ENCODE data around the gene TOP3B.
"Not testable (repeated sequence)": the region's sequence is repeated elsewhere in the genome, so short reads cannot be mapped to it uniquely, and the experiment has no call there.

The TOP3B gene

DNA sequence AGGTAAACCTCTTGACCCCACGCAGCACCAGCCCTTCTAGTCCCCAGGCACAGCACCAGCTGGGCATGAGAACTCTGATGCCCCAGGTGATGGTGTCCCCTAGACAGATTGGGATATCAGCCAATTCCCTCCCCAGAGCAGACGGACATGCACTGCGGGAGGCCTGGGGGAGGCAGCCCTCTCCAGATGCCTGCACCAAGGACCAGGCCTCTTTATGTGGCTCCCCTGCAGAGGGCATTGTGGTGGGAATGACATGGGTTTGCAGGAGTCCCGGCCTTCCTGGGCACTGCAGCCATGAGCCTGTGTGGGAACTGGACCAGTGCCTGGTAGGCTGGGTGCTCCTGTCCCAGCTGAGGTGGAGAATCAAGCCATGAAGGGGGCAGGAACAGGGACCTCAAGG, 55.9 kb downstream of the TOP3B start:
- DNase-seq (ENCODE audit: low spot score) = no peak

DNA sequence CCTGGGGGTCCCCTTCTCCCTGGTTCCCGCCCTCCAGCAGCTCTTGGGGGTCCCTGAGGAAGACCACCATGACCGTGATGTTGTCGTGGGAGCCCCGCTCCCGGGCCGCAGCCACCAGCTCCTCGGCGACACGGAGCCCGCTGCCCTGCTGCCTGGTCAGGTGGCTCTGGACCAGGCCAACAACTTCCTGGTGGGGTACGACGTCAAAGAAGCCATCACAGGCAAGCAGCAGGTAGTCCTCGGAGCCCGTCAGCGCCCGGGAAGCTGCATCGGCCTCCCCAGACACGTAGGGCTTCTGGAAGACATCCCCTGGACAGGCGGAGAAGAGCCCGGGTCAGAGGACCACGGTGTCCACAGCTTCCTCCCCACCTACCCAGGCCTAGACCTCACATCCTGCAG, 59.4 kb downstream of the TOP3B start:
- DNase-seq (ENCODE audit: low spot score) = no peak

DNA sequence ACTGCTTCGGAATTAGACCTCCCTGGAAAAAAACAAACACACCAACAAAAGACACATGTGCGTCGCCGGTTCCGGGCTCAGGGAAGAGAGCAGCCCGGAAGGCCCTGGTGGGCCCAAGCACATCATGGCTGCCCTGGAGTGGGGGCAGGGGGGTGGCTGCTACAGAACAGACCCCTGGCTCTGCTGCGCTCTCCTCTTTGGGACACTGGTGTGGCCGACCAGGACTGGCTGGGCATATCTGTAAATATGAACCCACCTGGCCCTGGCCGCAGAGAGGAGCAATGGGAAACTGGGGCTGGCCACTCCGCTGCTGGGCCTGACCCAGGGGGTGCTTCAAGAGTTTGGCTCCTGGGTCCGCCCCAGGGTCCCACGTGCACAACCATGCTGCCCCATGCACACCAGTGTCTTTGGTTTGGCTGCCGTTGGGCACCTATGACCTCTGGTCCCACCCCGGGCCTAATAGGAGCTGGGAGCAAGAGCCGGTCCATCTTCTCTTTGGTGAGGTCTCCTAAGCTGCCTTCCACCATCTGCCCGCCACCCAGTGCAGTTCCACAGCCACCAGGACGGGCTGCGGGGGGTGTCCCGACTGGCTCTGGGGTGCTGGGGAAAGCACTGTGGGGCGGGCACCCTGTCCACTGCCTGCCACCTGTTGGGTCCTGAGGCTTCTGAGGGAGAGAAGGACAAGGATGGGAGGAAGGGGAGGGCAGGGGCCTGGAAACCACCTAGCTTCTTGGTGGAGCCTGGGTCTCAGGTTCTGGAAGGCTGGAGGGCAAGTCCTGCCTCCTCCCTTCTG, 60.0 kb downstream of the TOP3B start:
- DNase-seq (ENCODE audit: low spot score) = no peak

DNA sequence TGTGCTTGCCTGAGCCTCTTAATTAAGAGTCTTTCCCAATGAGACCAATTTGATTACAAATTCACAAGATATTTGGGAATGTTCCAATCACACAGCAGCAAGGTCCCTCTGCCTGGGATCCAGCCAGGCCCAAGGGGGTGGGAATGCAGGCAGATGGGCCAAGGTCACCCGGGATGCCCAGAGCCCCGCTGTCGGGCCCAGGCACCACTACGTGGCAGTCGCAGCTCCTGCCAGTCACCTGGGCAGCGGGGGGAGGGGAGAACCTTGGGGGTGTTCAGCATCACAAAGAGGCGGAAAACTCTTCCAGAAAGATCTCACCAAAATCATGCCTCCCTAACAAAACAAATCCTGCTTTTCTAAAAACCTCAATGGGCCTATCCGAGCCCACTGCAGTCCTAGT, 60.9 kb downstream of the TOP3B start:
- DNase-seq (ENCODE audit: low spot score) = no peak

DNA sequence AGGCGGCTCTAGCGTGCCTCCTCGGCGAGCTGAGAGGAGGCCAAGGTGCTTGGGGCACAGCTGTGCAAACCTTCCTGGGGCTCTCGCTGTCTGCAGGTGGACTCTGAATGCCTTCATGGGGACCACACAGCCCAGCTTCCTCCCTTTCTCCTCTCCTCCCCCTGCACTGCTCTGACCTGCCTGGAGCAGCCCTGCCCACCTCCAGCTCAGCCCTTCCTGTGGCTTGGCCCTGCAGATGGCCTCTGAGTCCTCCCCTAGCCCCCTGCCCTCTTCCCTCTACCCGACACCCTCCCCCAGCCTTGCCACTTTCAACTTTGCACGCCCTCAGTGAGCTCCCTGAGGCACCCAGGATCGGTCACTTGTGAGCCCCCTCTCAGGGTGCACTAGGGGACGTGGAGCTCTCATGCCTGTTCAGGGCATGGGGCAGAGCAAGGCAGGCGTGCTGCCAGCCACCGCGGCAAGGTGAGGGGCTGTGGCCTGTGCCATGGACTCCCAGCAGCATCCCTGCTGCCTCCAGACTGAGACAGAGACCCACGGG, 61.3 kb downstream of the TOP3B start:
- DNase-seq (ENCODE audit: low spot score) = no peak

DNA sequence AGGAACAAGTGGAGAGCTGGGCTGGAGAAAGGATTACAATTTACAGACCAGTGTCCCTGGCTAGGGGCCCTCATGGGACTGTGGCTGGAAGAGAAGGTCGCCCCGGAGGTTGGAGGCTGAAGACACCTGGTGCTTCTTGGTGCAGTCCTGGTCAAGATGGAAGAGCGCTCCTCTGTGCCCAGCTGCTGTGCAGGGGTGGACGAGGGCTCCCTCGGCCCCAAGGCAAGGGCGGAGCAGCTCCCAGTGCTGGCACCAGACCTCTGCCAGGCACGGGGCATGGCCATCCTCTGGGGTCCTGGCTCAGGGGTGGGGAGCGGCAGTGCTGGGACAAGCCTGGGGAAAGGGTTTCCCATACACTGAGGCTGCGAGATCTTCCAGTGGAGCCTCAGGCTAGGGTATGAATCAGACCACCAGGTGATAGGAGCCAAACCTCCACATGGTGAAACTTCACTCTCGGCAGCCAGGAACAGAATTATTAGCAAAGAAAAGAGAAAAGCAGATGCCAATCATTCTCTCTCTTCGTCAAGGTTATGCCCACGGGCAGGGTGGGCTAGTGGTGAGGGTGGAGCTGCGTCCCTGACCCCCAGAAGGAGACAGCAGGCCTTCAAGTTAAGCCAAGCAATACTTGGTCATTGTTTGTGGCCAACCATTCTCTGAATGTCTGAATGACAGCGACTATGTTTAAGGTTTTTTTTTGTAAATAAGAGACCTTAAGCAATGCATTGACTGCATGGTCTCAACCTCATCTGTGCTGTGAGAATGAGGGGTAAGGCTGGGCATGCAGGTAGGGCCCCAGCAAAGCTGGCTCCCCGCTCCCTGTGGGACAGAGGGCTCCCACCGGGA, 62.0 kb downstream of the TOP3B start:
- no peak for DNase-seq (ENCODE audit: low spot score)

DNA sequence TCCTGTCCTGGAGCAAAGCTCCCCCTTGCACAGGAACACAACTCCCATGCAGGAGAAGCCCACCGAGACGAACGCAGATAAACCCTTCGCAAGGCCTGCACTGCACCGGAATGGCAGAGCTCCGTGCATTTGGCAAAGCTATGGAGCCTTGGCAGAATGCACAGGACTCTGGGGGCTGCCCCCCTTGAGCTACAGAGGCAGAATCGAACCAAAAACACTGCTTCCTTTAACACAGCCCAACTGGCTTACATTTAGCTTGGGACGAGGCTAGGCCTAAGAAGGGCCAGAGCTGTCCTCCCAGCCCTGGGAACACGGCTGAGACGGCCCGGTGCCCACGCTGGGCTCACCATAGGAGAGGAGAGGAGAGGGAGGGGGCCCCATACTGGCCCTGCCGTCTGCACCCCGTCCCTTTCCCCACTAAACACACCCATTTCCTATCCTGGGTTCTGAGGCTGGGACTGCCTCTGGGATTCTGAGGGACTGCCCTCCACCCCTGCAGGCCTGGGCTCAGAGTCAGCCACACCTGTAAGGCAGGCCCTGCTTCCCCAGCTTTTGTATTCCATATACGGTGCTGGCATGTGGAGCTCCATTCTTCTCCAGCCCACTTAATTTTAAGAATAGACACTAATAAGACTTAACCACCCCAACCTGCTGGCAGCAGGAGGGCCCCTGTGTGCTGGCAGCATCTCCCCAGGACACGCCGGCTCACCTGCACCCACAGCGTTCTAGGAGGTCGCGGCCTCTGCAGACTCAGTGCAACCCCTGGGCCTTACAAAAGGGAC, 62.9 kb downstream of the TOP3B start:
- DNase-seq (ENCODE audit: low spot score) = no peak

DNA sequence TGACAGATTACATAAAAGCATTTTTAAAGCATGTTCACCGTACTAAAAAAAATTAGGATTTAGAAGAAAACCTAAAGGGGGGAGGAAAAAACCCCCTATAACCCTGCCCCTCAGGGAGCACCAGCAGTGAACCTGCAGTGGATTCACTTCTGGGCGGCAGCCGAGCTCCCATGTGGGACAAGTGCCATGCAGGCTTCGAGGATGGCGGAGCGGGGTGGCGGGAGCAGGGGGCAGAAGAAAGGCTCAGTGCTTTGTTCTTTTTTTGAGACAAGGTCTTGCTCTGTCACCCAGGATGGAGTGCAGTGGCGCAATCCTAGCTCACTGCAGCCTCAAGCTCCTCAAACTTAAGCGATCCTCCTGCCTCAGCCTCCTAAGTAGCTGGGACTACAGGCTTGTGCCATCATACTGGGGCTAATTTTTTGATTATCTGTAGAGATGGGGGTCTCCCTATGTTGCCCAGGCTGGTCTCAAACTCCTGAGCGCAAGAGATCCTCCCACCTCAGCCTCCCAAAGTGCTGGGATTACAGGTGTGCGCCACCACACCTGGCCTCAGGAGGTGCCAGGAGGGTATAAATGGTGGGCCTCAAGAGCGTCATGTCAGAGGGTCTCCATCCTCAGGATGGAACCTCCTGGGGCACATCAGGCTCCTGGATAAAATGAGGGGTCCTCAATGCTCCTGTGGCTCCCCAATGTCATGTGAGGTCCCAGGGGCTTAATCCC, 64.0 kb downstream of the TOP3B start:
- DNase-seq (ENCODE audit: low spot score) = no peak

DNA sequence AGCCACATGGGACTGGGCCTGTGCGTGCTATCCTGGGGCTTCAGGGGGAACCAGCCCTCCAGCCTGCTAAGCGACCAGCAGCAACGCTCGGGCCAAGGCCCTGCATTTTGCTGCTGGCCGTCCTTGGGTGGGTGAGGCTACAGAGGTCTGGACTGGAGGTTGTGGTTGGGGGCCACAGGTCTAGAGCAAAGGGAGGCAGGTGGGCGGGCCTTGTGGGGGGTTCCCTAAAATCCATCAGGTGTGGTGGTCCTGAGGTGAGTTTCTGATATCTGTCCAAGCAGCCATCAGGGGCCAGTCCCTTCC, 64.7 kb downstream of the TOP3B start:
- no peak for DNase-seq (ENCODE audit: low spot score)

DNA sequence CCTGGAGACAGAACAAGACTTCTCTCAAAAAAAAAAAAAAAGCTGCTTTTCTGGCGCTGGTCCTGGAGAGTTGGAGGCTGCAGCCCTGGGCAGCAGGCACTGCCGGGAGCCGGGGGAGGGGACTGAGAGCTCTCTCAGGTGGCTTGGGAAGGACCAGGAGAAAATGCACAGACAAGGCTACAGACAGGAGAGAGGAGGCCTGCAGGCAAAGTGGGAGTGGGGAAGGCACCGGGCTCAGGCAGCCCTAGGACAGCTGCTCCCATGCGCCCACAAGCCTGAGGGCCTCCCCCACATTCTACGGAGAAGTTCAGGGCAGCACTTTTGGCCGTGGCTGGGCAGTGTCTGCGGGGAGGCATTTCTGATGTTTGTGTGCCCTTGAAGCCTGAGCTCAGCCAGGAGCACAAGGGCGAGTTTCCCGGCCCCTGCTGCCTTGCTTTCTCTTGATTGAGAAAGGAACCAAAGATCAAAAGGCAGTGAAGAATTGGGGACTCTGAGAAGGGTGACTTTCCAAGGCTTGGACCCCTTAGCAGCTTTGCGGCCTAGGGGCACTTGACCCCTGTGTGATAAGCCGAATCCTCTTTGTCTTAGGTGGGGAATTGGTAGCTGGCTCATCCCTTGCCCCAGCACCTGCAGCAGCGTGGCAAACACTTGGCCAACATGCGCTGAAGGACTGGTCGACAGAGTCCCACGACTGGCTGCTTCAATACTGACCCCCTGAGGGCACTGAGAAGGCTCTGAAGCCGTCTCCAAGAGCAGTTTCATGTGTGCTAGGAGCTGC, 65.2 kb downstream of the TOP3B start:
- DNase-seq (ENCODE audit: low spot score) = no peak

DNA sequence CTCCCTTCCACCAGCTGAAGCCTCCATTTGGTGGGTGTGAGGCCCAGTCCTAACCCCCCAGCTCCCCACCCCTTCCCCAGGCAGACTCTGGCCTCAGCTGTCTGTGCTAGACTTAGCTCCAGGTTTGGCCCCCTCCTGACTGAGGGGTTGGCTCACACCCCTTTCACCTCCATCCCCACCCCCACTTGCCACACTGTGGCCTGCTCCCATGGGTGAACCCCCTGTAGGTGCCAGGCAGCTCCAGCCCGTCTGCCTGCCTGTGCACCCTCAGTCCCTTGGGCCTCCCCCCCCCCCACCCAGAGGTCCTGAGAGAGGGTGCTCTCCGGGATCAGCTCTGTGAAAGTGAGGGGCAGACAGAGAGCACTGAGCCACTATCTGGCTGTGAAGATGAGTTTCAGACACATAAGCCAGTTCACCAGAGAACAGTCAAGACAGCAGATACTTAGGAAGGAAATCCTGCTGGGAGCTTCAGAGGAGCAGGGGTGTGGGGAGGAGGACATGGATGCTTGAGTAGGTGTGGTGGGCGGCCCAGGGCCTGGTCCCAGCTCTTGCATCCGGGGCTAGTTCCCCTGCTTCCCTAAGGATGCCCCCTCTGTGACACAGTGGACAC, 66.2 kb downstream of the TOP3B start:
- DNase-seq (ENCODE audit: low spot score) = no peak

DNA sequence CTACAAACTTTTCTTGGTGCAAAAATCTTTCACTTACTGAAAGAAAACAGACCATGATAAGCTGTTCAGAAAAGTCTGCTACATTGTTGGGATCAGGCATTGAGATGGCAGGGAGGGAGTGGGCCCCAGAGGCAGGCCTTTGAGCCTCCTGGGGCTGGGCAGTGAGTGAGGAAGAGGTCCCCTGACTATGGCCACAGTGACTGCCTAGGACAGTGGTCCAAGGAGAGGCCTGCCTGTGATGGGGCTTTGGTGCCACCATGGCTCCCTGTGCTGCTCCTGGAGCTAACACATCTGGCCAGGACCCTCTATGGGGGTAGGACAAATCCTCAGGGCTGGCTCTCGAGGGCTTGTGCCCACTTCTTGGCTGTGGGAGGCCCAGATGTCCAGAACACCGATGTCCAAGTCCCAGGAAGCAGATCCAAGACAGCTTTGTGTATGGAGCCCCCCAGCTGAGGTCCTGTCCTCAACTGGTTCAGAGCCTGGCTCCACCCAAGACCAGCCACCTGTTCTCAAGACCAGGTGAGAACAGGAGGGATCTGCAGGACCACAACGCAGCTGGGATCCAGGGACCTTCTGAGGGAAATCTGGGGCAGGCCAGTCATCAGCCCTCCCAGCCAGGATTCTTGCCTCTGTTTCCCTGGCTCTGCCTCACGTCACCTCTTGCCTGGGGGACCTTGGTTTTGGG, 66.8 kb downstream of the TOP3B start:
- no peak for DNase-seq (ENCODE audit: low spot score)

DNA sequence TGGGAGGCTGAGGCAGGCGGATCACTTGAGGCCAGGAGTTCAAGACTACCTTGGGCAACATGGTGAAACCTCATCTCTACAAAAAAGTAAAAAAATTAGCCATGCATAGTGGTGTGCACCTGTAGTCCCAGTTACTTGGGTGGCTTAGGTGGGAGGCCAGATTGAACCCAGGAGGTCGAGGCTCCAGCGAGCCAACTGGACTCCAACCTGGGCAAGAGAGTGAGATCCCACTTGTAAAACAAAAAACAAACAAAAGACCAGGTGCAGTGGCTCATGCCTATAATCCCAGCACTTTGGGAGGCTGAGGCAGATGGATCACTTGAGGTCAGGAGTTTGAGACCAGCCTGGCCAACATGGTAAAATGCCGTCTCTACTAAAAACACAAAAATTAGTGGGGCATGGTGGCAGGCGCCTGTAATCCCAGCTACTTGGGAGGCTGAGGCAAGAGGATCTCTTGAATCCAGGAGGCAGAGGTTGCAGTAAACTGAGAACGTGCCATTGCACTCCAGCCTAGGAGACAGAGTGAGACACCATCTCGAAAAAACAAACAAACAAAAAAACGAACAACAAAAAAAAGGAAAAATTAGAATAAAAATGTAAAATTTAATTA, 68.4 kb downstream of the TOP3B start:
- DNase-seq (ENCODE audit: low spot score) = not testable (repeated sequence)

DNA sequence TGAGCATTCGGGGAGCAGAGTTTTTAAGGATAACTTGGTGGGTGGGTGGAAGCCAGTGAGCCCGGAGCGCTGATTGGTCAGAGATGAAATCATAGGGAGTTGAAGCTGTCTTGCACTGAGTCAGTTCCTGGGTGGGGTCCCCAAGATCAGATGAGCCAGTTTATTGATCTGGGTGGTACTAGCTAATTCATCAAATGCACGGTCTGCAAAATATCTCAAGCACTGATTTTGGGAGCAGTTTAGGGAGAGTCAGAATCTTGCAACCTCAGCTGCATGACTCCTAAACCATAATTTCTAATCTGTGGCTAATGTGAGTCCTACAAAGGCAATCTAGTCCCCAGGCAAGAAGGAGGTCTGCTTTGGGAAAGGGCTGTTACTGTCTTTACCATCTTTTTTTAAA, 72.2 kb downstream of the TOP3B start:
- not testable (repeated sequence) for DNase-seq (ENCODE audit: low spot score)

DNA sequence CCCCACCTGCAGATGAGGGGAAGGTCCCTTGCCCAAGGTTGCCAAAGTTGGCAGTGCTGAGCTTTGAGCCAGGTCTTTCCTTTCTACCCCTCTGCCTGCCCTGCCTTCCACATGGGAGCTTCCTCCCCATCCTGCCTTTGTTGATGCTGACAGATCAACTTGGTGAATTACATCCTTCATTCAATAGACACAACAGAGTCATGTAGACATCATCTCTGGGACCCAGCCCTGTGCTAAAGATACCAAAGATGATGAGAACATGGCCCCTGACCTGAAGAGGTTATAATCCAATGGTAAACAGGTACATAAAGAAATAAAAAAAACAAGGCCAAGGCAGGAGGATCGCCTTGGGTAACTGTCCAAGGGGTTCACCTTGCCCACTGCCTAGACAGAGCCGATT, 72.7 kb downstream of the TOP3B start:
- DNase-seq (ENCODE audit: low spot score) = no peak

DNA sequence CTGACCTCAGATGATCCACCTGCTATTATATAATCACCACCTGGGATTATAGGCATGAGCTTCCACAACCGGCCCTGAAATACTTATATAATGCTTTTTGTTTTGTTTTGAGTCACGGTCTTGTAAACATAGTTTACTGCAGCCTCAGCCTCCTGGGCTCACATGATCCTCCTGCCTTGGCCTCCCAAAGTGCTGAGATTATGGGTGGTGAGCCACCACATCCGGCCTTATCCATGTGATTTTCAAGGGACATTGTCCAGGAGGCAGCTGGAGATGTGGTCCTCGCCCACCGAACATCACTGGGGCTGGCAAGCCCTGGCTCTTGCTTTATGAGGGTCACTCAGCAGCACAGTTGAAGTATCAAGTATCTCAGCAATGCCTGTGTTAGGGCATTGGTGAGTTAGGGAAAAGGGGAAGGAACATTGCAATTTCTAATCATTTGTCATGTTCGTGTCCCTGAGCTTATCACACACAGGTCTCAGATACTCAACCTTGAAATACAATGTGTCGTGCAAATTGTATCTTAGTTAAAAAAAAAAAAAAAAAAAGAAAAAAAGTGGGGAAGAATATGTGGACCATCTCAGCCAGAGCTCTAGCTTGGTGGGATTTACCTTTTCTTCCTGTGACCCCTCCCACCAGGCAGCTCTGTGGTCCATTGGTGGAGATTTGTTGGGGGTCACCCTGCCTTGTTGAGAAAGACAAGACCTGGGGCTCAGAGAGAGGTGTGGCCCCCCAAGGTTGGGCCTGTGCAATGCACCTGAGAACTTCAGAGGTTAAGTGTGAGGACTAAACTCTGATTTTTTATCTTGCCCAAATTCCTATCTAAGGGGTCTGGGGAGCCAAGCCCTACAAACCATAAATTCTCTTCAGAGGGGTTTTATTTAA, 74.7 kb downstream of the TOP3B start:
- no peak for DNase-seq (ENCODE audit: low spot score)
